HepG2 (cell line): Measurements from ENCODE around the gene RAB17. TPM values are rescaled to one million over a fixed set of nuclear protein-coding genes. Genes with fewer than 3 reads are reported as not detected.

Source experiments
- CHD4 ChIP-seq: fragments of 200-600 bp; sonication (generic); IDR thresholded peaks from 2 replicates; pipeline ENCODE4 v1.7.0; 2017; ENCODE audit warnings: mild to moderate bottlenecking, low read length, borderline replicate concordance
- DNMT3B ChIP-seq: conservative IDR thresholded peaks from 2 replicates; pipeline ENCODE4 v1.6.1; 2016; ENCODE audit warnings: missing biosample characterization, control low read depth
- FIP1L1 ChIP-seq: fragments of 200-400 bp; formaldehyde crosslinking; IDR thresholded peaks from 2 replicates; pipeline ENCODE4 v1.6.1; 2018; ENCODE audit warnings: low read depth, mild to moderate bottlenecking, low read length, moderate library complexity, borderline replicate concordance; ENCODE audit not compliant: insufficient read depth
- FLYWCH1 ChIP-seq: sonication (generic); formaldehyde crosslinking; IDR thresholded peaks from 2 replicates; pipeline ENCODE4 v1.8.1; 2023; ENCODE audit warnings: mild to moderate bottlenecking, missing genetic modification reagents
- HOXA7 ChIP-seq: sonication (generic); formaldehyde crosslinking; IDR thresholded peaks from 2 replicates; pipeline ENCODE4 v1.8.1; 2022; ENCODE audit warnings: mild to moderate bottlenecking, missing genetic modification reagents, moderate library complexity
- MTF1 ChIP-seq: sonication (generic); formaldehyde crosslinking; IDR thresholded peaks from 2 replicates; pipeline ENCODE4 v1.5.0; 2020; ENCODE audit warnings: missing genetic modification reagents
- MYNN ChIP-seq: sonication (generic); formaldehyde crosslinking; IDR thresholded peaks from 2 replicates; pipeline ENCODE4 v1.4.0; 2020; ENCODE audit warnings: mild to moderate bottlenecking, low read depth, missing genetic modification reagents
- SRY ChIP-seq: sonication (generic); formaldehyde crosslinking; IDR thresholded peaks from 2 replicates; pipeline ENCODE4 v1.8.0; 2022; ENCODE audit warnings: mild to moderate bottlenecking, missing genetic modification reagents
- TBL1XR1 ChIP-seq: fragments of 150-350 bp; IDR thresholded peaks from 2 replicates; pipeline ENCODE4 v1.6.1; 2014; ENCODE audit warnings: borderline replicate concordance, low read length; ENCODE audit not compliant: partially characterized antibody
- TMF1 ChIP-seq: sonication (generic); formaldehyde crosslinking; IDR thresholded peaks from 2 replicates; pipeline ENCODE4 v1.8.1; 2022; ENCODE audit warnings: low read depth, missing genetic modification reagents
- polyA plus RNA-seq, 8 experiments: library from polyadenylated mRNA; depleted of rRNA in 3 of 8; stranded (reverse) in 7 of 8; unstranded in 1 of 8; fragments of >200 nt; fragmentation: Illumina TruSeq in 4 of 8; extraction: Trizol in 4 of 8; gene quantifications; 2 replicates each; pipeline versions ENCODE4 v1.2.1 to v1.2.3, GENCODE V29; 2011 to 2016; ENCODE audit warnings: low read depth in 4 of 8, missing spikeins in 1 of 8, mixed read lengths in 1 of 8; ENCODE audit not compliant: insufficient read depth in 1 of 8
- total RNA-seq, 5 experiments: library from RNA; depleted of rRNA; stranded (reverse); fragments of >200 nt; fragmentation: Illumina TruSeq; extraction: Trizol; gene quantifications; 2 replicates each; pipeline ENCODE4 v1.2.3, GENCODE V29; 2016; ENCODE audit warnings: low read depth in 1 of 5
- TF ChIP-seq, protein P1 (sequence below): IDR thresholded peaks from 2 replicates; pipeline ENCODE4 v1.6.1; 2016
- TF ChIP-seq, protein P2 (sequence below): sonication (generic); formaldehyde crosslinking; IDR thresholded peaks from 2 replicates; pipeline ENCODE4 v1.8.1; 2022; ENCODE audit warnings: mild to moderate bottlenecking, missing genetic modification reagents
- TF ChIP-seq, protein P3 (sequence below): sonication (generic); formaldehyde crosslinking; IDR thresholded peaks from 2 replicates; pipeline ENCODE4 v1.4.0; 2020; ENCODE audit warnings: mild to moderate bottlenecking, missing genetic modification reagents, borderline replicate concordance
- TF ChIP-seq, protein P4 (sequence below): sonication (generic); formaldehyde crosslinking; IDR thresholded peaks from 2 replicates; pipeline ENCODE4 v1.5.0; 2020; ENCODE audit warnings: missing genetic modification reagents
- TF ChIP-seq, protein P5 (sequence below): sonication (generic); formaldehyde crosslinking; IDR thresholded peaks from 2 replicates; pipeline ENCODE4 v1.8.0; 2022; ENCODE audit warnings: missing genetic modification reagents, low read depth, mild to moderate bottlenecking, borderline replicate concordance
- TF ChIP-seq, protein P6 (sequence below): IDR thresholded peaks from 2 replicates; pipeline ENCODE4 v1.6.1; 2016; ENCODE audit warnings: missing biosample characterization, missing genetic modification reagents, low read depth

Gene RAB17
- total and polyA plus RNA-seq, 2 of the 13 experiments (the other 11 are each of a cell fraction or from before 2014, with no cell fraction given) = 68.0 to 124 TPM

DNA sequence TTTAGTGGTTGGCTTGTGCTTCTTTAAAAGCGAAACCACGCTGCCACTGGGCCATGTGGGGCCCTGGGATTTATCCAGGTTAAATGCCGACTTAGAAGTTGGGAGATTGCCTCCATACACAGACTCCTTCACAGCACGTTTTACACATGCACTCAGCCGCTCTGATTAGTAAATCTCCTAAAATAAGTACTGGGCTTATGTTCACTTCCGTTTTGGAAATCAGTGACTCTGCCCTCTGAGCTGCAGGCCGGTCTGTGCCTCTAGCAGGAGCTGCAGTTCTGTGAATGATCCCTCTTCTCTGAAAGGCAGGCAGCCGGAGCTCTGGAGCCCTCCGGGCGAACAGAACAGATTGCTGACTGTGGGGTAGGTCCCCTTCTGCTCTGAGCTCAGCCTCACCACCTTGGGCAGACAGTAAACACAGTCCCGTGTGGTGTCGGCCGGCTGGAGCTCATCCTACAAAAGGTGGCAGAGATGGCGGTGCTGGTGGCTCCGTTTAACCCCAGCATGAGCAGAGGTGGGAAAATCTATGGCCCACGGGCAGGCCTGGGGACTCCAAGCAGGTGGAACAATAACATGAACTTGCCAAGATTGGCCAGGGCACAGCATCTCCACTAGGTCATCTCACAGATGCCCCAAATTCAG lies 9.8 kb upstream of the RAB17 start (continued):
- no peak for TF ChIP-seq CHD4
- TF ChIP-seq, protein P1, sequence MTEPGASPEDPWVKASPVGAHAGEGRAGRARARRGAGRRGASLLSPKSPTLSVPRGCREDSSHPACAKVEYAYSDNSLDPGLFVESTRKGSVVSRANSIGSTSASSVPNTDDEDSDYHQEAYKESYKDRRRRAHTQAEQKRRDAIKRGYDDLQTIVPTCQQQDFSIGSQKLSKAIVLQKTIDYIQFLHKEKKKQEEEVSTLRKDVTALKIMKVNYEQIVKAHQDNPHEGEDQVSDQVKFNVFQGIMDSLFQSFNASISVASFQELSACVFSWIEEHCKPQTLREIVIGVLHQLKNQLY (CRISPR knock-in tag) = peak; percentile 42; the same call in 1 of the 2 replicates
- TF ChIP-seq, protein P2, sequence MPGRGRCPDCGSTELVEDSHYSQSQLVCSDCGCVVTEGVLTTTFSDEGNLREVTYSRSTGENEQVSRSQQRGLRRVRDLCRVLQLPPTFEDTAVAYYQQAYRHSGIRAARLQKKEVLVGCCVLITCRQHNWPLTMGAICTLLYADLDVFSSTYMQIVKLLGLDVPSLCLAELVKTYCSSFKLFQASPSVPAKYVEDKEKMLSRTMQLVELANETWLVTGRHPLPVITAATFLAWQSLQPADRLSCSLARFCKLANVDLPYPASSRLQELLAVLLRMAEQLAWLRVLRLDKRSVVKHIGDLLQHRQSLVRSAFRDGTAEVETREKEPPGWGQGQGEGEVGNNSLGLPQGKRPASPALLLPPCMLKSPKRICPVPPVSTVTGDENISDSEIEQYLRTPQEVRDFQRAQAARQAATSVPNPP (CRISPR knock-in tag) = no peak
- no peak for TF ChIP-seq DNMT3B (CRISPR knock-in tag)
- TF ChIP-seq SRY = 0 out of 2 replicates have a peak, but pooled peaks have one; percentile 22
- TF ChIP-seq TMF1 (CRISPR knock-in tag) = no peak
- TF ChIP-seq MTF1 = no peak
- TF ChIP-seq MYNN (CRISPR knock-in tag) = no peak
- TF ChIP-seq, protein P3, sequence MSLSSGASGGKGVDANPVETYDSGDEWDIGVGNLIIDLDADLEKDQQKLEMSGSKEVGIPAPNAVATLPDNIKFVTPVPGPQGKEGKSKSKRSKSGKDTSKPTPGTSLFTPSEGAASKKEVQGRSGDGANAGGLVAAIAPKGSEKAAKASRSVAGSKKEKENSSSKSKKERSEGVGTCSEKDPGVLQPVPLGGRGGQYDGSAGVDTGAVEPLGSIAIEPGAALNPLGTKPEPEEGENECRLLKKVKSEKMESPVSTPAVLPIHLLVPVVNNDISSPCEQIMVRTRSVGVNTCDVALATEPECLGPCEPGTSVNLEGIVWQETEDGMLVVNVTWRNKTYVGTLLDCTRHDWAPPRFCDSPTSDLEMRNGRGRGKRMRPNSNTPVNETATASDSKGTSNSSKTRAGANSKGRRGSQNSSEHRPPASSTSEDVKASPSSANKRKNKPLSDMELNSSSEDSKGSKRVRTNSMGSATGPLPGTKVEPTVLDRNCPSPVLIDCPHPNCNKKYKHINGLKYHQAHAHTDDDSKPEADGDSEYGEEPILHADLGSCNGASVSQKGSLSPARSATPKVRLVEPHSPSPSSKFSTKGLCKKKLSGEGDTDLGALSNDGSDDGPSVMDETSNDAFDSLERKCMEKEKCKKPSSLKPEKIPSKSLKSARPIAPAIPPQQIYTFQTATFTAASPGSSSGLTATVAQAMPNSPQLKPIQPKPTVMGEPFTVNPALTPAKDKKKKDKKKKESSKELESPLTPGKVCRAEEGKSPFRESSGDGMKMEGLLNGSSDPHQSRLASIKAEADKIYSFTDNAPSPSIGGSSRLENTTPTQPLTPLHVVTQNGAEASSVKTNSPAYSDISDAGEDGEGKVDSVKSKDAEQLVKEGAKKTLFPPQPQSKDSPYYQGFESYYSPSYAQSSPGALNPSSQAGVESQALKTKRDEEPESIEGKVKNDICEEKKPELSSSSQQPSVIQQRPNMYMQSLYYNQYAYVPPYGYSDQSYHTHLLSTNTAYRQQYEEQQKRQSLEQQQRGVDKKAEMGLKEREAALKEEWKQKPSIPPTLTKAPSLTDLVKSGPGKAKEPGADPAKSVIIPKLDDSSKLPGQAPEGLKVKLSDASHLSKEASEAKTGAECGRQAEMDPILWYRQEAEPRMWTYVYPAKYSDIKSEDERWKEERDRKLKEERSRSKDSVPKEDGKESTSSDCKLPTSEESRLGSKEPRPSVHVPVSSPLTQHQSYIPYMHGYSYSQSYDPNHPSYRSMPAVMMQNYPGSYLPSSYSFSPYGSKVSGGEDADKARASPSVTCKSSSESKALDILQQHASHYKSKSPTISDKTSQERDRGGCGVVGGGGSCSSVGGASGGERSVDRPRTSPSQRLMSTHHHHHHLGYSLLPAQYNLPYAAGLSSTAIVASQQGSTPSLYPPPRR = peak; percentile 34; the same call in 1 of the 2 replicates
- TF ChIP-seq, protein P4, sequence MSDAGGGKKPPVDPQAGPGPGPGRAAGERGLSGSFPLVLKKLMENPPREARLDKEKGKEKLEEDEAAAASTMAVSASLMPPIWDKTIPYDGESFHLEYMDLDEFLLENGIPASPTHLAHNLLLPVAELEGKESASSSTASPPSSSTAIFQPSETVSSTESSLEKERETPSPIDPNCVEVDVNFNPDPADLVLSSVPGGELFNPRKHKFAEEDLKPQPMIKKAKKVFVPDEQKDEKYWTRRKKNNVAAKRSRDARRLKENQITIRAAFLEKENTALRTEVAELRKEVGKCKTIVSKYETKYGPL (CRISPR knock-in tag) = peak; percentile 49; the same call in 1 of the 2 replicates
- no peak for TF ChIP-seq HOXA7
- no peak for TF ChIP-seq FIP1L1
- TF ChIP-seq, protein P5, sequence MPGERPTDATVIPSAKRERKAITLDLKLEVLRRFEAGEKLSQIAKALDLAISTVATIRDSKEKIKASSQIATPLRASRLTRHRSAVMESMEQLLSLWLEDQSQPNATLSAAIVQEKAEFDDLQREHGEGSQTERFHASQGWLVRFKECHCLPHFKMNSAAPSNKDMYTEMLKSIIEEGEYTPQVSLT (CRISPR knock-in tag) = no peak
- TF ChIP-seq FLYWCH1 (CRISPR knock-in tag) = no peak
- TF ChIP-seq, protein P6, sequence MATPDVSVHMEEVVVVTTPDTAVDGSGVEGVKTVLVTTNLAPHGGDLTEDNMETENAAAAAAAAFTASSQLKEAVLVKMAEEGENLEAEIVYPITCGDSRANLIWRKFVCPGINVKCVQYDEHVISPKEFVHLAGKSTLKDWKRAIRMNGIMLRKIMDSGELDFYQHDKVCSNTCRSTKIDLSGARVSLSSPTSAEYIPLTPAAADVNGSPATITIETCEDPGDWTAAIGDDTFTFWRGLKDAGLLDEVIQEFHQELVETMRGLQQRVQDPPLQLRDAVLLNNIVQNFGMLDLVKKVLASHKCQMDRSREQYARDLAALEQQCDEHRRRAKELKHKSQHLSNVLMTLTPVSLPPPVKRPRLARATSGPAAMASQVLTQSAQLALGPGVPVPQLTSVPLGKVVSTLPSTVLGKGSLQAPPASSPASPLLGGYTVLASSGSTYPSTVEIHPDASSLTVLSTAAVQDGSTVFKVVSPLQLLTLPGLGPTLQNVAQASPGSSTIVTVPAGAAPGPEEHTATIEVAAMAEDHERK (CRISPR knock-in tag) = no peak
- no peak for TF ChIP-seq TBL1XR1
